ENCODE measurements around the gene NPM3. TPM values are rescaled to one million over a fixed set of nuclear protein-coding genes. Genes with fewer than 3 reads are reported as not detected.

NPM3 gene
- total and polyA plus RNA-seq, 4 donors = 3.4 to 24.9 (median 12.4) TPM

DNA sequence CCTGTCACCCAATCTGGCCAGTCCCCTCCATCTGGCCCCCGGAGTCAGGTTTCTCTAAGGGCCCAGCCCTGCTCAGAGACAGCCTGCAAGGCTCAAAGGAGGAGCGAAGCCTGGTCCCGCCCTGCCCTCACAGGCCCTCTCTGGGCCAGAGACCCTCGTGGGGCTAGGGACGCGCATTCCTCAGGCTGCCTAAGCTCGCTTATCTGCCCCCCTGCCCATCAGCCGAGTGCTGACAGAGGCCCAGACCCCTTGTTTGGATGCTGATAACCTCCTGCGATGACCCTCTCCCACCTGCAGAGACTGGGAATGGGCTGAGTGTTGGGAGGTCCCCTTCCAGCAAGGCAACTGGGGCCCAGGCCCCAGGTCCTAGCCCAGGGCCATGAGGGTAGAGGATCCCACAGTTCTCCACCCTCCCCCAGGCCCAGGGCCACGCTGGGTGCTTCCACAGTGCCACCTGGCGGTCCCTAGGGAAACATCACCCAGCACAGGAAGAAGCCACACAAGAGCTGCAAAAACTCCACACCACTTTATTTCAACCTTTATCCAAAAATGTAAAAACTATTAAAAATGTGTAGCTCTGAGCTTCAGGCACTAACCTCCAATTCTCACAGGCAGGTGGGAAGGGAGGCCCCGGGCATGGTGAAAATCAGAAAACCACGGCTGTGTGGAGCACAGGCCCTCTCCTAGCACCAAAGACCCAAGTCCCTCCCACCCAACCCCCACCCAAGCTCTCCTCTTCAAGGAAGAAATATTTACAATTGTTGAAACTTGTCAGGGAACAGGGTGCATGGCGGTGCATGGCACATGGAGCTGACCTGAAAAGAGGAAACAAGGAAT is 2.2 kb downstream of the NPM3 start:
- no peak for TF ChIP-seq HNF4G (IDR thresholded peaks at IDR 0.05)
- TF ChIP-seq RAD21 (IDR thresholded peaks at IDR 0.05) = peak; percentile 74 to 83
- TF ChIP-seq, protein P1, sequence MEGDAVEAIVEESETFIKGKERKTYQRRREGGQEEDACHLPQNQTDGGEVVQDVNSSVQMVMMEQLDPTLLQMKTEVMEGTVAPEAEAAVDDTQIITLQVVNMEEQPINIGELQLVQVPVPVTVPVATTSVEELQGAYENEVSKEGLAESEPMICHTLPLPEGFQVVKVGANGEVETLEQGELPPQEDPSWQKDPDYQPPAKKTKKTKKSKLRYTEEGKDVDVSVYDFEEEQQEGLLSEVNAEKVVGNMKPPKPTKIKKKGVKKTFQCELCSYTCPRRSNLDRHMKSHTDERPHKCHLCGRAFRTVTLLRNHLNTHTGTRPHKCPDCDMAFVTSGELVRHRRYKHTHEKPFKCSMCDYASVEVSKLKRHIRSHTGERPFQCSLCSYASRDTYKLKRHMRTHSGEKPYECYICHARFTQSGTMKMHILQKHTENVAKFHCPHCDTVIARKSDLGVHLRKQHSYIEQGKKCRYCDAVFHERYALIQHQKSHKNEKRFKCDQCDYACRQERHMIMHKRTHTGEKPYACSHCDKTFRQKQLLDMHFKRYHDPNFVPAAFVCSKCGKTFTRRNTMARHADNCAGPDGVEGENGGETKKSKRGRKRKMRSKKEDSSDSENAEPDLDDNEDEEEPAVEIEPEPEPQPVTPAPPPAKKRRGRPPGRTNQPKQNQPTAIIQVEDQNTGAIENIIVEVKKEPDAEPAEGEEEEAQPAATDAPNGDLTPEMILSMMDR (IDR thresholded peaks at IDR 0.05; ENCODE audit: low read depth, low read length, missing input control) = peak; percentile 90
- TF ChIP-seq TAF1 (conservative IDR thresholded peaks at IDR 0.05) = no peak
- TF ChIP-seq RXRA (IDR thresholded peaks at IDR 0.05) = no peak
- DNase-seq (ENCODE audit: low spot score) = peak; percentile 79
- WGBS = 55% methylated on average over 14 of the region's 14 CpGs

DNA sequence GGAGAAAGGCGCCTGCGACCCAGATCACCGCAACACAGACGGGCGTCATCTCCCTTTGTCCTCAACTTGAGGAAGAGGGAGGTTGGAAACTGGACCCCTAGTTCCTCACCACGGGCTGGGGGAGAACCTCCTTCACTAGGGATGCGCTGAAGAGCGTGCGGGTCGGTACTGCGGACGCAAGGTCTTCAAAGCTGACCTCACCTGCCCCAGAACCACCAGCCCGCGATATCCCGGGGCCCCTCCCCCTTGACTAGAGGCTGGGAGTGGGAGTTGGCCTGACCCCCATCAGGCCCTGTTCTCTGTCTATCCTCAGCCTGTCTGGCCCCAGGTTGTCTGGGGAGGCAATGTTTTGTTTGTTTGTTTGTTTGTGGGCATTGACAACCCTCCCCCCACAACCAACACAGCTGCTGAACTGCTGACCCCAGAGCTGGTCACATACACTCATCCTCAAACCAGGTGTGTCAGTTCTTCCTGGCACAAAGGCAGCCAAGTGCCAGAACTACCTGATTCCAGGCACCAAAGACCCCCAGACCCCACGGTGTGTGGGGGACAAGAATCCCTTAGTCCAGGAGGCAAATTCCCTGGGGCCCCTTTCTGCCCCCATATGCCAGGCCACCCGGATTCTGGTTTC is 2.9 kb downstream of the NPM3 start:
- Histone ChIP-seq H3K27me3 (ENCODE audit: control insufficient read depth in 4 of 4, insufficient read depth in 4 of 4, low read length in 3 of 4) (peaks cover 0 to 10% (median 1%) of the 10 kb centered on the region in 4 donors), H3K27ac (ENCODE audit: low read depth in 1 of 2, low read length in 2 of 2) (no peak overlapping the region), H3K36me3 (ENCODE audit: control insufficient read depth in 4 of 4, insufficient read depth in 3 of 4, low read depth in 1 of 4, low read length in 3 of 4) (peaks cover 0 to 7% (median 3%) of the 10 kb centered on the region in 4 donors), H3K9ac (ENCODE audit: low read depth in 1 of 2, low read length in 2 of 2) (no peak overlapping the region), H3K9me3 (ENCODE audit: control insufficient read depth in 4 of 4, low read length in 3 of 4) (no peaks in the 10 kb centered on the region), H3K4me1 (ENCODE audit: control insufficient read depth in 4 of 4, insufficient read depth in 4 of 4, low read length in 3 of 4) (peaks cover 17 to 46% (median 30%) of the 10 kb centered on the region in 4 donors), H3K4me3 (ENCODE audit: low read depth in 1 of 3, low read length in 3 of 3) (no peak overlapping the region)
- TF ChIP-seq, protein P2, sequence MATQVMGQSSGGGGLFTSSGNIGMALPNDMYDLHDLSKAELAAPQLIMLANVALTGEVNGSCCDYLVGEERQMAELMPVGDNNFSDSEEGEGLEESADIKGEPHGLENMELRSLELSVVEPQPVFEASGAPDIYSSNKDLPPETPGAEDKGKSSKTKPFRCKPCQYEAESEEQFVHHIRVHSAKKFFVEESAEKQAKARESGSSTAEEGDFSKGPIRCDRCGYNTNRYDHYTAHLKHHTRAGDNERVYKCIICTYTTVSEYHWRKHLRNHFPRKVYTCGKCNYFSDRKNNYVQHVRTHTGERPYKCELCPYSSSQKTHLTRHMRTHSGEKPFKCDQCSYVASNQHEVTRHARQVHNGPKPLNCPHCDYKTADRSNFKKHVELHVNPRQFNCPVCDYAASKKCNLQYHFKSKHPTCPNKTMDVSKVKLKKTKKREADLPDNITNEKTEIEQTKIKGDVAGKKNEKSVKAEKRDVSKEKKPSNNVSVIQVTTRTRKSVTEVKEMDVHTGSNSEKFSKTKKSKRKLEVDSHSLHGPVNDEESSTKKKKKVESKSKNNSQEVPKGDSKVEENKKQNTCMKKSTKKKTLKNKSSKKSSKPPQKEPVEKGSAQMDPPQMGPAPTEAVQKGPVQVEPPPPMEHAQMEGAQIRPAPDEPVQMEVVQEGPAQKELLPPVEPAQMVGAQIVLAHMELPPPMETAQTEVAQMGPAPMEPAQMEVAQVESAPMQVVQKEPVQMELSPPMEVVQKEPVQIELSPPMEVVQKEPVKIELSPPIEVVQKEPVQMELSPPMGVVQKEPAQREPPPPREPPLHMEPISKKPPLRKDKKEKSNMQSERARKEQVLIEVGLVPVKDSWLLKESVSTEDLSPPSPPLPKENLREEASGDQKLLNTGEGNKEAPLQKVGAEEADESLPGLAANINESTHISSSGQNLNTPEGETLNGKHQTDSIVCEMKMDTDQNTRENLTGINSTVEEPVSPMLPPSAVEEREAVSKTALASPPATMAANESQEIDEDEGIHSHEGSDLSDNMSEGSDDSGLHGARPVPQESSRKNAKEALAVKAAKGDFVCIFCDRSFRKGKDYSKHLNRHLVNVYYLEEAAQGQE (IDR thresholded peaks at IDR 0.05) = no peak
- no peak for TF ChIP-seq RAD21 (IDR thresholded peaks at IDR 0.05)
- TF ChIP-seq RXRA (IDR thresholded peaks at IDR 0.05) = no peak
- TF ChIP-seq, protein P3, sequence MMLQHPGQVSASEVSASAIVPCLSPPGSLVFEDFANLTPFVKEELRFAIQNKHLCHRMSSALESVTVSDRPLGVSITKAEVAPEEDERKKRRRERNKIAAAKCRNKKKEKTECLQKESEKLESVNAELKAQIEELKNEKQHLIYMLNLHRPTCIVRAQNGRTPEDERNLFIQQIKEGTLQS (IDR thresholded peaks at IDR 0.05) = no peak
- no peak for TF ChIP-seq EGR1 (IDR thresholded peaks at IDR 0.05; ENCODE audit: low read depth in 2 of 2)
- TF ChIP-seq SP1 (IDR thresholded peaks at IDR 0.05) = no peak
- TF ChIP-seq YY1 (IDR thresholded peaks at IDR 0.05) = no peak
- TF ChIP-seq, protein P1 (IDR thresholded peaks at IDR 0.05; ENCODE audit: low read depth, low read length, missing input control) = no peak
- TF ChIP-seq FOXA1 (IDR thresholded peaks at IDR 0.05) = no peak
- 19% methylated on average over 17 of the region's 17 CpGs for WGBS
- no peak for DNase-seq (ENCODE audit: low spot score)

More for the DNA sequence above, 2.2 kb downstream of the NPM3 start:
- no peaks in the 10 kb centered on the region for H3K9me3 ChIP-seq (ENCODE audit: control insufficient read depth in 4 of 4, low read length in 3 of 4)
- peaks cover 0 to 14% (median 10%) of the 10 kb centered on the region in 4 donors for H3K36me3 ChIP-seq (ENCODE audit: control insufficient read depth in 4 of 4, insufficient read depth in 3 of 4, low read depth in 1 of 4, low read length in 3 of 4)
- H3K4me1 ChIP-seq (ENCODE audit: control insufficient read depth in 4 of 4, insufficient read depth in 4 of 4, low read length in 3 of 4) = peaks cover 12 to 43% (median 29%) of the 10 kb centered on the region in 4 donors
- no peak overlapping the region for H3K27ac ChIP-seq (ENCODE audit: low read depth in 1 of 2, low read length in 2 of 2)
- H3K4me3 ChIP-seq (ENCODE audit: low read depth in 1 of 3, low read length in 3 of 3) = no peak overlapping the region
- peaks cover 0 to 10% (median 1%) of the 10 kb centered on the region in 4 donors for H3K27me3 ChIP-seq (ENCODE audit: control insufficient read depth in 4 of 4, insufficient read depth in 4 of 4, low read length in 3 of 4)
- no peak overlapping the region for H3K9ac ChIP-seq (ENCODE audit: low read depth in 1 of 2, low read length in 2 of 2)
